MM.1S (cell line): ENCODE results near the gene ETV3.
A peak's percentile ranks its signal among the peaks of the same experiment; 100 is the strongest.

Experiments used
- DNase-seq: peaks from one replicate; pipeline ENCODE4 v3.0.0-alpha.2; 2015
- H2AFZ ChIP-seq: fragments of 300-600 bp; sonication (generic); 2 replicates; pipeline ENCODE4 v1.6.0; 2016; ENCODE audit warnings: antibody characterized with exemption, low read length
- H3F3A ChIP-seq: fragments of 300-600 bp; sonication (generic); 2 replicates; pipeline ENCODE4 v1.6.1; 2016; ENCODE audit warnings: mild to moderate bottlenecking, antibody characterized with exemption, low read length, moderate library complexity, mixed read lengths; ENCODE audit not compliant: insufficient read depth
- H3K27ac ChIP-seq: fragments of 300-600 bp; sonication (generic); 2 replicates; pipeline ENCODE4 v1.5.1; 2016; ENCODE audit warnings: mild to moderate bottlenecking, low read length
- H3K27me3 ChIP-seq: fragments of 300-600 bp; sonication (generic); replicated peaks from 2 replicates; pipeline ENCODE4 v1.6.0; 2016; ENCODE audit warnings: low read length; ENCODE audit not compliant: insufficient read depth
- H3K36me3 ChIP-seq: fragments of 300-600 bp; sonication (generic); replicated peaks from 2 replicates; pipeline ENCODE4 v1.6.1; 2016; ENCODE audit warnings: mild to moderate bottlenecking, low read length, mixed read lengths; ENCODE audit not compliant: insufficient read depth
- H3K4me1 ChIP-seq: fragments of 300-600 bp; sonication (generic); 2 replicates; pipeline ENCODE4 v1.6.1; 2016; ENCODE audit warnings: low read length, mixed read lengths
- H3K4me2 ChIP-seq: fragments of 300-600 bp; sonication (generic); 2 replicates; pipeline ENCODE4 v1.6.0; 2016; ENCODE audit warnings: low read depth, low read length
- H3K4me3 ChIP-seq: fragments of 300-600 bp; sonication (generic); 2 replicates; pipeline ENCODE4 v1.5.1; 2016; ENCODE audit warnings: low read length, mixed read lengths
- H3K79me2 ChIP-seq: fragments of 300-600 bp; sonication (generic); 2 replicates; pipeline ENCODE4 v1.6.1; 2016; ENCODE audit warnings: mixed run types, low read length, mixed read lengths
- H3K9ac ChIP-seq: fragments of 300-600 bp; sonication (generic); 2 replicates; pipeline ENCODE4 v1.6.1; 2016; ENCODE audit warnings: low read length, mixed read lengths
- H3K9me2 ChIP-seq: fragments of 300-600 bp; sonication (generic); replicated peaks from 2 replicates; pipeline ENCODE4 v1.6.1; 2016; ENCODE audit warnings: mild to moderate bottlenecking, low read length, mixed read lengths; ENCODE audit not compliant: insufficient read depth
- H3K9me3 ChIP-seq: fragments of 300-600 bp; sonication (generic); replicated peaks from 2 replicates; pipeline ENCODE4 v1.6.1; 2016; ENCODE audit warnings: mild to moderate bottlenecking, low read length, mixed read lengths; ENCODE audit not compliant: insufficient read depth
- H4K20me1 ChIP-seq: fragments of 300-600 bp; sonication (generic); 2 replicates; pipeline ENCODE4 v1.6.1; 2016; ENCODE audit warnings: mild to moderate bottlenecking, low read length, moderate library complexity, mixed read lengths; ENCODE audit not compliant: insufficient read depth
- EZH2 ChIP-seq: fragments of 300-600 bp; sonication (generic); optimal IDR thresholded peaks from 2 replicates; pipeline ENCODE3; 2017; ENCODE audit warnings: low read depth, mild to moderate bottlenecking, antibody characterized with exemption, low read length, mixed read lengths
- EZH2phosphoT487 ChIP-seq: fragments of 300-600 bp; sonication (generic); IDR thresholded peaks from 2 replicates; pipeline ENCODE4 v1.6.1; 2018; ENCODE audit warnings: antibody characterized with exemption, low read length
- TF ChIP-seq, protein P1 (sequence below): fragments of 300-600 bp; sonication (generic); IDR thresholded peaks from 2 replicates; pipeline ENCODE4 v1.5.1; 2016; ENCODE audit warnings: antibody characterized with exemption, low read length, mixed read lengths

ETV3 gene

DNA sequence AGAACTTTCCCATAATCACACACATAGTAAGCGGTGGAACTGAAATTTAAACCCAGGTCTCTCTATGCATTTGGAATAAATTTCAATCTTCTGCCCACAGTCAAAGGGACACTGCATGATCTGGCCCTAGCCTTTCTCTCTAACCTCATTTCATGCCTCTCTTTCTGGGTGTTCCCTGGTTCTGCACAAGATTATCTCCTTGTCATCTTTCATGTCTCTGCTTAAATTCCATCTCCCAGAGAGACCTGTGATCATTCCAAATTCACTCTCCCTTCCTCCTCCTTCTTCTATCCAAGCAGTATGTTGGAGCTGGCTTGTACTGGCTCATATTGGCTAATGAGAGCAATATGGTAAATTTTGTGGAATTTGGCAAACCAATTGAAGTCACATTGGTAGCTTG is 60.8 kb downstream of the ETV3 start:
- Histone ChIP-seq H3K9me2 (no peaks in the 10 kb centered on the region), H3K79me2 (no peaks in the 10 kb centered on the region), H3K27ac (no peak overlapping the region), H3K9me3 (no peaks in the 10 kb centered on the region), H2AFZ (no peak overlapping the region), H3K36me3 (no peaks in the 10 kb centered on the region), H3K4me1 (no peaks in the 10 kb centered on the region), H3F3A (no peaks in the 10 kb centered on the region), H3K4me2 (no peak overlapping the region), H3K27me3 (no peaks in the 10 kb centered on the region), H3K4me3 (no peak overlapping the region), H3K9ac (no peak overlapping the region), H4K20me1 (no peaks in the 10 kb centered on the region)
- DNase-seq: peak; percentile 3
- no peak for TF ChIP-seq EZH2phosphoT487
- no peak for TF ChIP-seq EZH2
- TF ChIP-seq, protein P1, sequence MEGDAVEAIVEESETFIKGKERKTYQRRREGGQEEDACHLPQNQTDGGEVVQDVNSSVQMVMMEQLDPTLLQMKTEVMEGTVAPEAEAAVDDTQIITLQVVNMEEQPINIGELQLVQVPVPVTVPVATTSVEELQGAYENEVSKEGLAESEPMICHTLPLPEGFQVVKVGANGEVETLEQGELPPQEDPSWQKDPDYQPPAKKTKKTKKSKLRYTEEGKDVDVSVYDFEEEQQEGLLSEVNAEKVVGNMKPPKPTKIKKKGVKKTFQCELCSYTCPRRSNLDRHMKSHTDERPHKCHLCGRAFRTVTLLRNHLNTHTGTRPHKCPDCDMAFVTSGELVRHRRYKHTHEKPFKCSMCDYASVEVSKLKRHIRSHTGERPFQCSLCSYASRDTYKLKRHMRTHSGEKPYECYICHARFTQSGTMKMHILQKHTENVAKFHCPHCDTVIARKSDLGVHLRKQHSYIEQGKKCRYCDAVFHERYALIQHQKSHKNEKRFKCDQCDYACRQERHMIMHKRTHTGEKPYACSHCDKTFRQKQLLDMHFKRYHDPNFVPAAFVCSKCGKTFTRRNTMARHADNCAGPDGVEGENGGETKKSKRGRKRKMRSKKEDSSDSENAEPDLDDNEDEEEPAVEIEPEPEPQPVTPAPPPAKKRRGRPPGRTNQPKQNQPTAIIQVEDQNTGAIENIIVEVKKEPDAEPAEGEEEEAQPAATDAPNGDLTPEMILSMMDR: no peak

DNA sequence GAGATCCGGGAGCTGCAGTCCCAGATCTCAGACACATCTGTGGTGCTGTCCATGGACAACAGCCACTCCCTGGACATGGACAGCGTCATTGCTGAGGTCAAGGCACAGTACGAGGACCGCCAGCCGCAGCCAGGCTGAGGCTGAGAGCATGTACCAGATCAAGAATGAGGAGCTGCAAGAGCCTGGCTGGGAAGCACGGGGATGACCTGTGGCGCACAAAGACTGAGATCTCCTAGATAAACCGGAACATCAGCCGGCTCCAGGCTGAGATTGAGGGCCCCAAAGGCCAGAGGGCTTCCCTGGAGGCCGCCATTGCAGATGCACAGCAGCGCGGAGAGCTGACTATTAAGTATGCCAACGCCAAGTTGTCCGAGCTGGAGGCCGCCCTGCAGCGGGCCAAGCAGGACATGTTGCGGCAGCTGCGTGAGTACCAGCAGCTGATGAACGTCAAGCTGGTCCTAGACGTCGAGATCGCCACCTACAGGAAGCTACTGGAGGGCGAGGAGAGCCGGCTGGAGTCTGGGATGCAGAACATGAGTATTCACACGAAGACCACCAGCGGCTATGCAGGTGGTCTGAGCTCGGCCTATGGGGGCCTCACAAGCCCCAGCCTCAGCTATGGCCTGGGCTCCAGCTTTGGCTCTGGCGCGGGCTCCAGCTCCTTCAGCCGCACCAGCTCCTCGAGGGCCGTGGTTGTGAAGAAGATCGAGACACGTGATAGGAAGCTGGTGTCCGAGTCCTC is 64.1 kb downstream of the ETV3 start:
- Histone ChIP-seq H3K27me3 (no peaks in the 10 kb centered on the region), H4K20me1 (no peaks in the 10 kb centered on the region), H3K9me2 (no peaks in the 10 kb centered on the region), H3K9me3 (no peaks in the 10 kb centered on the region), H2AFZ (peak overlapping the region; percentile 45), H3K36me3 (no peaks in the 10 kb centered on the region), H3K9ac (no peak overlapping the region), H3K4me3 (no peak overlapping the region), H3K4me2 (peak overlapping the region; percentile 34; the same call in 1 of the 2 replicates), H3K27ac (no peak overlapping the region), H3K4me1 (no peaks in the 10 kb centered on the region), H3K79me2 (no peaks in the 10 kb centered on the region), H3F3A (no peaks in the 10 kb centered on the region)
- TF ChIP-seq EZH2phosphoT487 (no peak), EZH2 (no peak)
- TF ChIP-seq, protein P1: peak; percentile 63
- peak; percentile 64 for DNase-seq
